Panc1 (cell line): Measurements from ENCODE around the gene CARD10. TPM values are rescaled to one million over a fixed set of nuclear protein-coding genes. Genes with fewer than 3 reads are reported as not detected.
A peak's percentile ranks its signal among the peaks of the same experiment; 100 is the strongest.

Experiments used
- ATAC-seq: fragments of 200-7000 bp; cut with Tn5 transposase; 2 replicates; pipeline ENCODE4 v1.9.1; 2020; ENCODE audit warnings: mild to moderate bottlenecking, moderate library complexity
- Bru-seq: library from RNA; stranded (reverse); fragments of 400-500 nt; gene quantifications from one replicate; lab custom pipeline; 2021; lab: Mats Ljungman, UMichigan
- BruChase-seq, 2 experiments: library from RNA; stranded (reverse); fragments of 400-500 nt; gene quantifications; one replicate each; lab custom pipeline; 2021; lab: Mats Ljungman, UMichigan
- BruUV-seq: library from RNA; stranded (reverse); fragments of 400-500 nt; replicated peaks from 2 replicates; lab custom pipeline; 2021; lab: Mats Ljungman, UMichigan
- CTCF ChIA-PET: fragments of 300-600 bp; sonication (Branson Sonifier 250); formaldehyde crosslinking; loops from one replicate; lab custom pipeline; 2022; ENCODE audit warnings: antibody characterized with exemption; lab: Charles Lee
- POLR2A ChIA-PET: fragments of 300-600 bp; sonication (Branson Sonifier 250); formaldehyde crosslinking; loops from one replicate; lab custom pipeline; 2022; ENCODE audit warnings: antibody characterized with exemption; lab: Charles Lee
- DNase-seq: peaks from one replicate; pipeline ENCODE4 v3.0.0-alpha.2; 2010; ENCODE audit warnings: low read depth, low spot score
- H3K27ac ChIP-seq: 2 replicates; pipeline ENCODE4 v1.5.1; 2011; ENCODE audit warnings: mild to moderate bottlenecking, low read length, inconsistent platforms
- H3K27me3 ChIP-seq: fragments of 200-500 bp; sonication (Bioruptor generic); 2 replicates; pipeline ENCODE4 v1.6.0; 2014; ENCODE audit warnings: low read length, inconsistent platforms; ENCODE audit not compliant: control insufficient read depth, insufficient read depth
- H3K36me3 ChIP-seq: fragments of 200-500 bp; sonication (Bioruptor generic); 2 replicates; pipeline ENCODE4 v1.5.1; 2014; ENCODE audit warnings: inconsistent platforms, mild to moderate bottlenecking, low read length, moderate library complexity; ENCODE audit not compliant: control insufficient read depth, insufficient read depth
- H3K4me1 ChIP-seq: 2 replicates; pipeline ENCODE4 v1.5.1; 2011; ENCODE audit warnings: inconsistent platforms, mild to moderate bottlenecking, low read length, moderate library complexity; ENCODE audit not compliant: control insufficient read depth, insufficient read depth
- H3K4me3 ChIP-seq, 2 experiments: 2 replicates each; pipeline ENCODE4 v1.5.1; 2011 to 2012; ENCODE audit warnings: low read depth in 2 of 2, low read length in 2 of 2, mild to moderate bottlenecking in 2 of 2, inconsistent platforms in 1 of 2, moderate library complexity in 1 of 2
- H3K9me3 ChIP-seq: fragments of 200-500 bp; sonication (Bioruptor generic); 2 replicates; pipeline ENCODE4 v1.5.1; 2014; ENCODE audit warnings: low read depth, mild to moderate bottlenecking, inconsistent platforms, low read length, moderate library complexity; ENCODE audit not compliant: control insufficient read depth, insufficient read depth
- POLR2AphosphoS5 ChIP-seq: IDR thresholded peaks from 2 replicates; pipeline ENCODE4 v1.6.1; 2012; ENCODE audit warnings: mild to moderate bottlenecking, low read depth, low read length, moderate library complexity
- REST ChIP-seq, 2 experiments: IDR thresholded peaks; 2 replicates each; pipeline ENCODE4 v1.6.1; 2011 to 2012; ENCODE audit warnings: low read depth in 2 of 2, control low read depth in 1 of 2, low read length in 1 of 2, mild to moderate bottlenecking in 1 of 2, moderate library complexity in 1 of 2; ENCODE audit not compliant: insufficient read depth in 1 of 2
- SIN3A ChIP-seq: IDR thresholded peaks from 2 replicates; pipeline ENCODE4 v1.6.1; 2012; ENCODE audit warnings: low read depth, mild to moderate bottlenecking, low read length, moderate library complexity, borderline replicate concordance; ENCODE audit not compliant: insufficient read depth
- TCF7L2 ChIP-seq: IDR thresholded peaks from 2 replicates; pipeline ENCODE4 v1.6.1; 2011; ENCODE audit warnings: mild to moderate bottlenecking, low read depth, low read length, inconsistent platforms
- in situ Hi-C: cut with HindIII; loops from 2 replicates; pipeline ENCODE4 v1.10.0; 2016; ENCODE audit warnings: low sequenced_read_pairs, low pct_unique_long_range_greater_than_20kb
- intact Hi-C: fragments of 100-400 bp; cut with micrococcal nuclease; formaldehyde crosslinking; loops from one replicate; pipeline ENCODE4 v1.10.0; 2022; ENCODE audit not compliant: unreplicated experiment
- long read RNA-seq: library from polyadenylated mRNA; unstranded; transcript quantifications from one replicate; pipeline ENCODE4 v2.0.0, GENCODE V29; 2021; ENCODE audit not compliant: unreplicated experiment
- polyA plus RNA-seq: library from polyadenylated mRNA; unstranded; fragments of >200 nt; gene quantifications from one replicate; pipeline ENCODE4 v1.2.1, GENCODE V29; 2012; ENCODE audit warnings: missing spikeins; ENCODE audit not compliant: insufficient read length
- total RNA-seq: library from RNA; stranded (reverse); gene quantifications from one replicate; pipeline ENCODE4 v1.2.1, GENCODE V29; 2021; ENCODE audit not compliant: unreplicated experiment
- TF ChIP-seq, protein P1 (sequence below): fragments of 450-650 bp; IDR thresholded peaks from 2 replicates; pipeline ENCODE4 v1.5.1; 2017; ENCODE audit warnings: mild to moderate bottlenecking

CARD10 gene
- total RNA-seq (43.1 TPM), Bru-seq, nascent RNA (percentile 69 among the genes with signal in this experiment), BruChase-seq, experiment 1, labeled RNA remaining after a 2-hour chase (percentile 74 among the genes with signal in this experiment), BruChase-seq, experiment 2, labeled RNA remaining after a 6-hour chase (percentile 80 among the genes with signal in this experiment)
- polyA plus RNA-seq = 49.6 TPM
- long read RNA-seq, full-length matches to known transcripts = 63 of 143 reads
- long read RNA-seq, partial matches to known transcripts = 47 of 143 reads
- long read RNA-seq, other reads (novel, unspliced or antisense) = 33 of 143 reads

DNA sequence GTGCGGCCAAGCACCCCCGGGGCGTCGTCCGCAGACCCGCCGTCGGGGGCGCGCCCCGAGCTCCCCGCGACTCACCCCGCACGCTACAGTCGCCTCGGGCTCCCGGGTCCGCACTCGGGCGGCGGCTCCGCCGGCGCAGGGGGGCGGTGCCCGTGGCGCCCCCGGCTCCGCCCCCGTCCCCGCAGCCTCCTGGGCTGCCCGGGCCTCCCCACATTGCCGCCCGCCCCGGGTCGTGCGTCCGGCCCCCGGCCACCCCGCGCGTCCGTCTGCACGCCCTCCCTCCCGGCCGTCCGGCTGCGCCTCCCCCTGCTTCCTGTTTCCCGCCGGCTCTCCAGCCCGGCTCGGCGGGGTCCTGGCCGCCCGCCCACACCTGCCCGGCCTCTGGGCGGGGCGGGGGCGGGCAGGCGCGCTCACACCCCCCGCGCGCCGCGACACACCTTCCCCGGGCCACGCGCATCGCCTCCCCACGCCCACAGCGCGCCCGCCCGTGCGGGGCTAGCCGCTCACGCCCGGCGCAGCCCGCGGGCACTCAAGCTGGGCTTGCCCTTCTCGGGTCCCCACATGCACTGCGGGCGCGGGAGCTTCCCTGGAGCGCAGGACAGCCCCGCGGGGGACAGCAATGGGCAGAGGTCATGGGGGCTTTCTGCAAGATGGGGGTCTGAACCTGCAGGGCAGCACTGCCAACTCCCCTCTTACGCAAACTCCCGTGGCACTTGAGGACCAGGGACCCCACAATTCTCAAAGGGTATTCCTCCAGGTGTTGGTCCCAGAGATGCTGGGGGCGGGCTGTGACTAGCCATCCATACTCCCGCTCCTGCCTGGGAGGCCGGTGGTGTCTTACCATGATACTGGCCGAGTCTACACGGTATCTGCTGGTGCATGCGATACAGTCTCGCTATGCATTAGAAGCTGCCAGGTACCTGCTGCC, at the start of gene CARD10:
Gene CARD10 (minus strand): TSS at position 148 of the 928 bp plus-strand sequence. CDS start 215 bp downstream, outside the sequence.
- DNase-seq (no peak), ATAC-seq (peak; percentile 78)
- Histone ChIP-seq H3K4me1 (peaks cover 25% of the 10 kb centered on the region), H3K36me3 (no peaks in the 10 kb centered on the region; the same call in 1 of the 2 replicates), H3K9me3 (no peaks in the 10 kb centered on the region), H3K27ac (peak within 1 kb of the TSS; percentile 90), H3K27me3 (no peaks in the 10 kb centered on the region), H3K4me3 (peak within 1 kb of the TSS; percentile 62 to 80)
- in situ Hi-C loops (no loop called here), intact Hi-C loops (no loop called here)
- BruUV-seq = no TSS peak
- no peak for TF ChIP-seq TCF7L2
- no peak for TF ChIP-seq SIN3A
- TF ChIP-seq POLR2AphosphoS5 = no peak
- TF ChIP-seq, protein P1, sequence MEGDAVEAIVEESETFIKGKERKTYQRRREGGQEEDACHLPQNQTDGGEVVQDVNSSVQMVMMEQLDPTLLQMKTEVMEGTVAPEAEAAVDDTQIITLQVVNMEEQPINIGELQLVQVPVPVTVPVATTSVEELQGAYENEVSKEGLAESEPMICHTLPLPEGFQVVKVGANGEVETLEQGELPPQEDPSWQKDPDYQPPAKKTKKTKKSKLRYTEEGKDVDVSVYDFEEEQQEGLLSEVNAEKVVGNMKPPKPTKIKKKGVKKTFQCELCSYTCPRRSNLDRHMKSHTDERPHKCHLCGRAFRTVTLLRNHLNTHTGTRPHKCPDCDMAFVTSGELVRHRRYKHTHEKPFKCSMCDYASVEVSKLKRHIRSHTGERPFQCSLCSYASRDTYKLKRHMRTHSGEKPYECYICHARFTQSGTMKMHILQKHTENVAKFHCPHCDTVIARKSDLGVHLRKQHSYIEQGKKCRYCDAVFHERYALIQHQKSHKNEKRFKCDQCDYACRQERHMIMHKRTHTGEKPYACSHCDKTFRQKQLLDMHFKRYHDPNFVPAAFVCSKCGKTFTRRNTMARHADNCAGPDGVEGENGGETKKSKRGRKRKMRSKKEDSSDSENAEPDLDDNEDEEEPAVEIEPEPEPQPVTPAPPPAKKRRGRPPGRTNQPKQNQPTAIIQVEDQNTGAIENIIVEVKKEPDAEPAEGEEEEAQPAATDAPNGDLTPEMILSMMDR = no peak
- TF ChIP-seq REST (IDR thresholded peaks at IDR 0.05; ENCODE audit: insufficient read depth in 1 of 2, low read depth in 2 of 2, low read length in 1 of 2) = no peak
- ChIA-PET POLR2A (no interaction called here), CTCF (interaction anchor here (0.6 kb wide), 1 partner anchor 188 kb away, joined by 4 read pairs; no protein-coding TSS in a partner anchor)

DNA sequence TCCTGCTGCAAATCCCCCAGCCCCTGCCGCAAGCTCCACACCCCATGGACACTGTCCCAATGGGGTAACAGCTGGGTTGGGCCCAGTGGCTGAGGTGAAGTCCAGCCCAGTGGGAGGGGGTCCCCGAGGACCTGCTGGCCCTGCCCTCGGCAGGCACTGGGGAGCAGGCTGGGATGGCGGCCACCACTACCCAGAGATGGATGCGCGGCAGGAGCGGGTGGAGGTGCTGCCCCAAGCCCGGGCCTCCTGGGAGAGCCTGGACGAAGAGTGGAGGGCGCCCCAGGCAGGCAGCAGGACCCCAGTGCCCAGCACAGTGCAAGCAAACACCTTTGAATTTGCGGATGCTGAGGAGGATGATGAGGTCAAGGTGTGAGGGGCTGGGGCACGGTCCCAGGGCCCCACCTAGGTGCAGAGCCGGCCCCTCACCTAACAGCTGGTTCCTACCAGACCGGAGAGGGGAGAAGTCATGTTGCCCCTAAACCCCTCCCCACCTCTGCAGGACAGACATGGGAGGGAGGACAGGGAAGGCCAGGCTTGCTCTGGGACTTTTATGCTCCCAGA, 49.3 kb upstream of the CARD10 start:
- intact Hi-C loops = no loop called here
- no peak for DNase-seq
- TF ChIP-seq, protein P1 = no peak
- TF ChIP-seq TCF7L2 (no peak), REST (IDR thresholded peaks at IDR 0.05; ENCODE audit: insufficient read depth in 1 of 2, low read depth in 2 of 2, low read length in 1 of 2) (no peak), SIN3A (no peak), POLR2AphosphoS5 (no peak)
- no peak overlapping the region for H3K4me3 ChIP-seq
- in situ Hi-C loops = no loop called here
- ChIA-PET CTCF (no interaction called here), POLR2A (interaction anchor here (1.0 kb wide), 1 partner anchor 23 kb away, joined by 3 read pairs; no protein-coding TSS in a partner anchor)
- no peak for ATAC-seq
- H3K9me3 ChIP-seq = no peaks in the 10 kb centered on the region
- H3K27me3 ChIP-seq = no peaks in the 10 kb centered on the region
- H3K36me3 ChIP-seq = no peaks in the 10 kb centered on the region
- peaks cover 34% of the 10 kb centered on the region for H3K4me1 ChIP-seq
- BruUV-seq = no TSS peak
- H3K27ac ChIP-seq = no peak overlapping the region
